GM12878 (cell line): Measurements from ENCODE around the gene TLCD3B.

Source experiments
- CEBPB ChIP-seq, 2 experiments: fragments of 150-350 bp in 1 of 2; IDR thresholded peaks; 2 replicates each; pipeline ENCODE4 v1.6.1; 2012 to 2014; ENCODE audit warnings: low read depth in 2 of 2, low read length in 2 of 2, borderline replicate concordance in 1 of 2, inconsistent platforms in 1 of 2
- CREB1 ChIP-seq: IDR thresholded peaks from 2 replicates; pipeline ENCODE4 v1.6.1; 2012; ENCODE audit warnings: low read depth, mild to moderate bottlenecking, inconsistent platforms
- CTCF ChIP-seq, 3 experiments: IDR thresholded peaks in 2 of 3; conservative IDR thresholded peaks in 1 of 3; 2 replicates each; pipeline ENCODE4 v1.5.1; 2011; ENCODE audit warnings: low read depth in 3 of 3, low read length in 3 of 3, mild to moderate bottlenecking in 3 of 3, control low read depth in 2 of 3, moderate library complexity in 2 of 3, inconsistent platforms in 1 of 3, mixed read lengths in 1 of 3; ENCODE audit not compliant: control insufficient read depth in 2 of 3, insufficient read depth in 1 of 3; ENCODE audit errors: extremely low read depth in 1 of 3
- EED ChIP-seq: sonication (generic); IDR thresholded peaks from 2 replicates; pipeline ENCODE4 v1.6.1; 2016; ENCODE audit warnings: antibody characterized with exemption, low read depth
- RCOR1 ChIP-seq: conservative IDR thresholded peaks from 2 replicates; pipeline ENCODE4 v1.6.1; 2012; ENCODE audit warnings: low read depth, low read length, improper control_type of control experiment
- SIN3A ChIP-seq: IDR thresholded peaks from 2 replicates; pipeline ENCODE4 v1.6.1; 2012; ENCODE audit warnings: low read depth, low read length, improper control_type of control experiment
- SMC3 ChIP-seq: IDR thresholded peaks from 2 replicates; pipeline ENCODE4 v1.6.1; 2011; ENCODE audit warnings: low read length, improper control_type of control experiment, borderline replicate concordance
- STAT1 ChIP-seq: fragments of 450-650 bp; conservative IDR thresholded peaks from 2 replicates; pipeline ENCODE4 v1.6.1; 2014; ENCODE audit warnings: antibody characterized with exemption, mild to moderate bottlenecking
- ZSCAN29 ChIP-seq: fragments of 450-650 bp; IDR thresholded peaks from 2 replicates; pipeline ENCODE4 v1.6.1; 2017; ENCODE audit warnings: mild to moderate bottlenecking, moderate library complexity

- TF ChIP-seq SMC3: no peak
- TF ChIP-seq CTCF (IDR thresholded peaks at IDR 0.05 in 2 of 3, conservative IDR thresholded peaks at IDR 0.05 in 1 of 3; ENCODE audit: control insufficient read depth in 2 of 3, extremely low read depth in 1 of 3, insufficient read depth in 1 of 3, low read depth in 3 of 3, low read length in 3 of 3): no peak
- no peak for TF ChIP-seq EED
- TF ChIP-seq CREB1: no peak
- no peak for TF ChIP-seq ZSCAN29
- TF ChIP-seq RCOR1: no peak
- TF ChIP-seq SIN3A: no peak
- no peak for TF ChIP-seq CEBPB (IDR thresholded peaks at IDR 0.05; ENCODE audit: borderline replicate concordance in 1 of 2, low read depth in 2 of 2, low read length in 2 of 2)
- TF ChIP-seq STAT1: no peak
Measured at GRCh38 chr16:30068333-30068732, 37.3 kb upstream of the TLCD3B start.
